Uterus (tissue), 2 donors: ENCODE measurements around the gene CAMSAP3.
A peak's percentile ranks its signal among the peaks of the same experiment; 100 is the strongest.

ENCODE experiments used
- CTCF ChIP-seq, 4 experiments: fragments of 200-600 bp in 2 of 4; fragments of 450-650 bp in 2 of 4; sonication (generic) in 2 of 4; IDR thresholded peaks; one replicate each; pipeline ENCODE4 v1.5.1; 2016 to 2019; ENCODE audit warnings: antibody characterized with exemption in 4 of 4, mild to moderate bottlenecking in 2 of 4, moderate library complexity in 1 of 4
- POLR2A ChIP-seq, 2 donors: fragments of 450-650 bp; IDR thresholded peaks; one replicate each; pipeline ENCODE4 v1.6.1; 2016; ENCODE audit warnings: antibody characterized with exemption in 2 of 2, mild to moderate bottlenecking in 1 of 2, moderate library complexity in 1 of 2

GRCh38 chr19:7629347-7630054, 33.8 kb downstream of the CAMSAP3 start, which contains the start of the genes PET100 and XAB2:
- TF ChIP-seq POLR2A (IDR thresholded peaks at IDR 0.05) (peak; percentile 39 to 67), CTCF (IDR thresholded peaks at IDR 0.05) (peak in 1 of 4 experiments; percentile 30)
